WERI-Rb-1 (cell line): ENCODE results near the gene TENT4A.

Experiments
- DNase-seq: peaks from one replicate; pipeline ENCODE4 v3.0.0-alpha.2; 2020
- H3K27ac ChIP-seq: fragments of 250-450 bp; sonication (Bioruptor Pico); 2 replicates; pipeline ENCODE4 v1.5.1; 2020; ENCODE audit warnings: mild to moderate bottlenecking, moderate library complexity
- H3K27me3 ChIP-seq: fragments of 250-450 bp; sonication (Bioruptor Pico); 2 replicates; pipeline ENCODE4 v1.5.1; 2021; ENCODE audit warnings: mild to moderate bottlenecking, low read depth, moderate library complexity; ENCODE audit not compliant: insufficient read depth, severe bottlenecking
- H3K36me3 ChIP-seq: fragments of 250-450 bp; sonication (Bioruptor Pico); 2 replicates; pipeline ENCODE4 v1.5.1; 2020; ENCODE audit warnings: mild to moderate bottlenecking, moderate library complexity
- H3K4me3 ChIP-seq: 2 replicates; pipeline ENCODE4 v1.5.1; 2011; ENCODE audit warnings: low read depth, mild to moderate bottlenecking, control low read depth, low read length
- H3K9me3 ChIP-seq: fragments of 250-450 bp; sonication (Bioruptor Pico); 2 replicates; pipeline ENCODE4 v1.5.1; 2021; ENCODE audit warnings: mild to moderate bottlenecking, moderate library complexity; ENCODE audit not compliant: severe bottlenecking
- CTCF ChIP-seq: IDR thresholded peaks from 2 replicates; pipeline ENCODE4 v1.5.1; 2011; ENCODE audit warnings: low read depth, mild to moderate bottlenecking, control low read depth, inconsistent platforms, low read length

TENT4A gene

GRCh38 chr5:6718718-6719117 is 5.5 kb downstream of the TENT4A start:
- Histone ChIP-seq H3K27ac (no peak overlapping the region), H3K36me3 (peaks cover 65% of the 10 kb centered on the region), H3K27me3 (no peaks in the 10 kb centered on the region), H3K9me3 (no peaks in the 10 kb centered on the region), H3K4me3 (no peak overlapping the region)
- no peak for TF ChIP-seq CTCF
- peak; percentile 1 for DNase-seq

GRCh38 chr5:6719417-6719816 is 6.2 kb downstream of the TENT4A start:
- Histone ChIP-seq H3K9me3 (no peaks in the 10 kb centered on the region), H3K4me3 (no peak overlapping the region), H3K27ac (no peak overlapping the region), H3K27me3 (no peaks in the 10 kb centered on the region), H3K36me3 (peaks cover 72% of the 10 kb centered on the region)
- DNase-seq = peak; percentile 7
- TF ChIP-seq CTCF = no peak

GRCh38 chr5:6719896-6720560 is 6.8 kb downstream of the TENT4A start:
- Histone ChIP-seq H3K27me3 (no peaks in the 10 kb centered on the region), H3K27ac (no peak overlapping the region), H3K9me3 (no peaks in the 10 kb centered on the region), H3K36me3 (peaks cover 73% of the 10 kb centered on the region), H3K4me3 (no peak overlapping the region)
- TF ChIP-seq CTCF = no peak
- DNase-seq = peak; percentile 3

- Histone ChIP-seq H3K36me3 (peaks cover 69% of the 10 kb centered on the region), H3K27ac (no peak overlapping the region), H3K4me3 (no peak overlapping the region), H3K9me3 (no peaks in the 10 kb centered on the region), H3K27me3 (no peaks in the 10 kb centered on the region)
- DNase-seq = peak; percentile 0
- no peak for TF ChIP-seq CTCF
Measured at GRCh38 chr5:6720561-6720921, 7.3 kb downstream of the TENT4A start.

GRCh38 chr5:6721442-6721841 is 8.2 kb downstream of the TENT4A start:
- Histone ChIP-seq H3K27me3 (no peaks in the 10 kb centered on the region), H3K4me3 (no peak overlapping the region), H3K27ac (no peak overlapping the region), H3K36me3 (peaks cover 64% of the 10 kb centered on the region), H3K9me3 (no peaks in the 10 kb centered on the region)
- no peak for TF ChIP-seq CTCF
- DNase-seq = no peak

- Histone ChIP-seq H3K36me3 (peaks cover 59% of the 10 kb centered on the region), H3K27ac (no peak overlapping the region), H3K9me3 (no peaks in the 10 kb centered on the region), H3K4me3 (no peak overlapping the region), H3K27me3 (no peaks in the 10 kb centered on the region)
- TF ChIP-seq CTCF = no peak
- no peak for DNase-seq
Measured at GRCh38 chr5:6722015-6722414, 8.8 kb downstream of the TENT4A start.
